MV-4-11 (cell line): Measurements from ENCODE around the gene ERICH3.

Experiments used
- DNase-seq: peaks from one replicate; lab custom pipeline; 2025; lab: John Stamatoyannopoulos, UW

The ERICH3 gene

GRCh38 chr1:74673351-74674111 lies at the start of gene ERICH3:
Gene ERICH3, minus strand, starts transcription at chr1:74673792. Its CDS starts 273 bp downstream, at chr1:74673519.
- no peak for DNase-seq

DNA sequence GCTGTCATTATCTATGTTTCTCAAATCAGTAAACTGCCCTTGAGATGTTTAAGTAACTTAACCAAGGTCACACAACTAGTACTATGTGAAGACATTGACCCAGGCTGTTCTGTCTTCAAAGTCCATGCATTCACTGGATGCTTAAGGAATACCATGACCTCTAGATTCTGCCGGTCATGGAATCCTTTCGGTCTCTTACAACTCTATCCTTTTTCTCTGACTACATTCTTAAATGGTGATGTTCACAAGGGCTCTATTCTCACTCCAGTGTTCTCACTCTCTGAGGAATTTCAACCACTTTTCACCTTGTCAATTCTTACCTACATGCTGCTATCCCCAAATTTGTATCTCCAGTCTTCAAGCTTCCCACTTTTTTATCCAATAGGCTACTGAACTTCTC lies 44.0 kb upstream of the ERICH3 start:
- no peak for DNase-seq

GRCh38 chr1:74716822-74717221 lies 43.2 kb upstream of the ERICH3 start:
- no peak for DNase-seq

- DNase-seq = no peak
These were observed 42.2 kb upstream of the ERICH3 start for GRCh38 chr1:74715806-74716205.

DNA sequence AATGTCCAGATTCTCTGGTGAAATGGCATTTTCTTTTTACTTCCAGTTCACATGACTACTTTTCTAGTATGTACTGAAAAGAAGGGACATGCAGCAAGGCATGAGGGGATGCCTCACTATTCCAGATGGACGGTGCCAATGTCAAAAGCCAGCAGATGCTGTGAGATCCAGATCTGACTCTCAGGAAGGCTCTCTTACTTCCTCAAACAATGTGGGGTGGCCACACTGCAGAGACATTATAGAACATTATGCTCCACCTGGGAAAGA lies 41.6 kb upstream of the ERICH3 start:
- no peak for DNase-seq

GRCh38 chr1:74714429-74715235 lies 41.0 kb upstream of the ERICH3 start:
- DNase-seq = no peak

DNA sequence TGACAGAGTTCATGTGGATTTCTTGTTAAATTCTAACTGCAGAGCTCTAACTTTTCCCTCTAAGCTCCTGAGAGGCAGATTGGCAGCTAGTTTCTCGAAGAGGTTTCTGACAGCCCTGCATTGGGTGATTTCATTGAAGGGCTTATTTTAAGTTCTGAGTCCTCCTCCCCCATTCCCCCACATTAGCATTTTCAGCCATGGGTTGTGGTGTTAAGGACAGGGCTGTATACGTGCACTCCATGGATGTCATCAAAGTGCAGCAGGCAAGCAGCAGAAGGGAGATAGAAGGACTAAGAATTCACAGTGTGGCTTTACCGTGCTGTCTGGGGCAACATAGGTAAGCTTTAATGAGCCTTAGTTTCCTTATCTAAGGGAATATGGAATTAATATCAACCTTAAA lies 40.3 kb upstream of the ERICH3 start:
- DNase-seq = no peak

DNA sequence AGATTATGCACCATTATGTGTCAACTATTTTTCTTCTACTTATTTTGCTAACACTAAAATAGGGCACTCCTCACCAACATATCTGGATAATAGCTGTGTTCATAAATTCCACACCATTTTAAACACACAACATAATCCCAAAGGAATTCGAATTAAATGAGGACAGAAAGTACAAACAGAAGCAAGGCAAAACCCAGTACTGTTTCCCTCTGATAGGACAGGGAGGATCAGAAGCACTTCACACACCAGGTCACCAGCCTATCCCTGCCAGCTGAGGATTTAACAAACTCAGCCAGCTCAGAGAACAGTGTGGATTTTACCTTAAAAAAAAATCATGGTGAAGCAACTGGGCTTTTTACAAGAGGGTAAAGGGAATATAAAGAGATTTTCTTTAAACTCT lies 39.3 kb upstream of the ERICH3 start:
- no peak for DNase-seq

DNA sequence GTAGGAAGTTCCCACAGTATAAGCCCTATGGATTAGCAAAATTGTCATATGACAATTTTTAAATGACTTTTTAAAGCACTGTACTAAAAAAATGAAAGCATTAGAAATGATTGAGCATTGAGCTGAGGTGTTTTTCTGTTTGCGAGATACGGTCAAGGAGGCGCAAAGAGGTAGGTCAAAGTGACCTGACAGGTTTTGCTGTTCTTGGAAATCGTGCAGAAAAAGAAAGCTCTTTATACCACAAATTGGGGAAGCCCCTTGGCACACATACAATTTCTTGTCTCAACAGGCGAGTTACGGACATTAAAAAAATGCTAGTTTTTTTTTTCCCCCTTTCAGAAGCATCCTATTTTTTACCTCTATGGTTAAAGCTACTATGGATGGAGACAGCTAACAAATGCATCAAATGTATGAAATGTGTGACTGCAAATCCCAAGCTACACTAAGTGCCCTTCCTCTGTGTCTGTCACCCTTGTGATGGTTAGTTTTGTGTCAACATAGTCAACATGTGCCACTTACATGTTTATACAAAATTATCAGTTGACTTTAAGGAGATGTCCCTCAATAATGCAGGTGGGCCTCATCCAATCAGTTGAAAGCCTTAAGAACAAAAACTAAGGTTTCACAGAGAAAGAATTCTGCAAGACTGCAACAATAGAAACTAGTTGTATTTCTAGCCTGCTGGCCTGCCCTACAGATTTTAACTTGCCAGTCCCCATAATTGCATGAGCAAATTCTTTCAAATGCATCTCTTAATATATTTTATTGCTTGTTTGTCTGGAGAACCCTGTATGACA lies 30.0 kb upstream of the ERICH3 start:
- DNase-seq = no peak

DNA sequence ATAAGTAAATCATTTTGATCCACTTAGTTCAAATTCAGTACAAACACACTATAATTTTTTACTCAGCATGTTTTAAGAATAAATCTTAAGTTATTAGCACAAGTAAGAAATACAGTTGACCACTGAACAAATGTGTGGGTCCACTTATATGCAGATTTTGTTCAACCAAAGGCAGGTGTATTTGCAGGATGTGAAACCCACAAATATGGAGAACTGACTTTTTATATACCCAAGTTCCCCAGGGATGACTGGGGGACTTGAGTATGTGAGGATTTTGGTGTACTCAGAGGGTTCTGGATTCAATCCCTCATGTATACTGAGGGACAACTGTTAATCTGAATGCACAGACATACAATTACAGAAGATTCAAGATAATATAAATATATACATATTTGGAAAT lies 25.7 kb upstream of the ERICH3 start:
- DNase-seq = no peak

DNA sequence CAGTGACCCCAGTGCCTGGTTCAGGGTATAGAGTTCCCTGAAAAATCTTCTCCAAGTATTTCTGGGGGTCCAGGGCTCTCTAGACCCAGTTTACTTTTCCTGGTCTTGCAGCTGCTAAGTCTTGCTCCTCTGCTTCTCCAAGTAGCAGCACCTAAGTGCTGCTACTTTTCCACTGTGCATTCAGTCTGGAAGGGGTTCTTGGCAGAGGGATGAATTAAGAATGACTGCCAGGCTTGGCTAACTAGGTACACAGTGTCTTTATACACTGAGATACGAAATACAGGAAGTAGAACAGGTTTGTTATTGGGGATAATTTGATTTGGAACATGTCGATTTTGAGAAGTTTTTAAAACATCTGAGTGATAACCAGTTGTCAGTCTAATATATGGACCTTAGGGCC lies 24.2 kb upstream of the ERICH3 start:
- no peak for DNase-seq

DNA sequence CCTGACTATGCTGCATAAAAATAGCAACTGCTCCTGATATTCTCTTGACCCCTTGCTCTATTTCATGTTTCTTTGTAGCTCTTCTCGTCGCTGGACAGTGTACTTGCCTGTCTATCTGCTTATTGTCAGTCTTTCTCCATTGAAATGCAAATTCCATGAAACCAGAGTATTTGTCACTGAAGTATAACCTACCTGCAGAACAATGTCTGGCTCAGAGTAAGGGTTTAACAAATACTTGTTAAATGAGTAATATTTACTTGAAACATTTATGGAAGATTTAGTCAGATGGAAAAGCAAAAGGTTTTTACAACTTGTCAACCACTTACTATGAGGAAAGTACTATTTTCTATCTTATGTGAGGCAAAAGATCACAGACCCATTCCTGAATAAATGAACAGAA lies 19.9 kb upstream of the ERICH3 start:
- DNase-seq = no peak

- no peak for DNase-seq
These were observed 17.3 kb upstream of the ERICH3 start for GRCh38 chr1:74690909-74691308.

DNA sequence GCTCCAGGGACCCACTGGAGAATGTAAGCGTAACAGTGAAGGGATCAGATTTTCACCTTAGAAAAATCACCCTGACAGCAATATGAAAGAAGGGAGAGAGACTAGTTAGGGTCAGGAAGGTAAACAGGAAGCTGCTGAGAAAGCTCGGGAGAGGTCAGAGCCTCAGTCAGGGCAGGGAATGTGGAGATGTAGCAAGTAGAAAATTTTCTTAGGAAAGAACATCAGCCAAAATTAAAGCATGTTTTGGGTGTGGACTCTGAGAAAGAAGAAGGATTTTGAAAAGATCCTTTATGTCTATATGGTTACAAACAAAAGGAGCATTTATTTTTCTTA lies 16.7 kb upstream of the ERICH3 start:
- no peak for DNase-seq

DNA sequence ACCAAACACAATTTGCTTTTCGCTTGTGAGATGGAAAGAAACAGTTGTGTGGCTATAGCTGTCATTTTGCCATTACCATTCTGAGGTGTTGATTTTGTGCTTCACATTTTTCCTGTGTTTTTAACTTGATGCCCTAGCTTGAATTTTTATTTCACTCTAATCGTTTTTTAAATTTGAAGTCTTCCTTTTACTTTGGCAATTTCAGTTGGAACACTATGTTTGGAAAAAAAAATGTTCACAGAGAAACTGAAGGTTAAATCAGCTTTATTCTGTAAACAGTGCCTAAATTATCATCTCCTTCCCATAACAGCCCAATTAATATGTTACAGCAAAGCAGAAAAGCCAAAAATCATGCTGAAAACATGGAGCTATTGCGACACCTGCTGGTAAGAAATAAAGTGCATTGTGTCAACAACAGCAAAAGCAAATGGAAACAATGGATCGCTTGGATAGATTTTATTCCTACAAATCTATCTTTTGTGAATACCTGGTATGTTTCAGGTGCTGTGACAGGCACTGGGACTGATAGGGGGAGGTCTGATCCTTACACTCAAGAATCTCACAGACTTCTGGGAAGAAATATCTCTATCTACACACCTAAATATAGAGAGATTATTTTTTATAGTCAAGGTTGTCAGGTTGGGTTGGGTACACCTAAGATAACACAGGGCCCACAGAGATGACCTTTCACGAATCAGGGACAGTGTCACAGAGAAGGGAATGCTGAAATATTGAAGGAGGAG lies 16.2 kb upstream of the ERICH3 start:
- DNase-seq = peak; percentile 18

DNA sequence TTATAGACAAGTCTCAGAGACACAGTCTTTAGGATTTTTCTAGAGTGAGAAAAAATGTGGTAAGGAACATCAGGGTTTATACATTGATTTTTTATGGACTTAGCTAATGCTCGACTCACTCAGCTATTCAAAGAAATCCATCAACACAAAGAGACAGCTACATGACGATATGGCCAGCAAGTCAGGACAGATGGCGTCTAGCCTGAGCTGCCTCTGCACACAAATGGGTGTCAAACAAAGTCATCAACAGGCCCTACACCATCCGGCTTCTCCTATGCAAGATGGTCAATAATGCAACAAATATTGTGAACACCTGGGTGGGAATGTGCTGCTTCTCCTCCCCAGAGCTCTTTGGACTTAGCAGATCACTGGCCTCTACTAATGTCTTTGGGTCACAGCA lies 13.3 kb upstream of the ERICH3 start:
- DNase-seq = no peak

- DNase-seq = no peak
These were observed 10.7 kb upstream of the ERICH3 start for GRCh38 chr1:74684301-74684700.

GRCh38 chr1:74683656-74684055 lies 10.1 kb upstream of the ERICH3 start:
- DNase-seq = peak; percentile 50

DNA sequence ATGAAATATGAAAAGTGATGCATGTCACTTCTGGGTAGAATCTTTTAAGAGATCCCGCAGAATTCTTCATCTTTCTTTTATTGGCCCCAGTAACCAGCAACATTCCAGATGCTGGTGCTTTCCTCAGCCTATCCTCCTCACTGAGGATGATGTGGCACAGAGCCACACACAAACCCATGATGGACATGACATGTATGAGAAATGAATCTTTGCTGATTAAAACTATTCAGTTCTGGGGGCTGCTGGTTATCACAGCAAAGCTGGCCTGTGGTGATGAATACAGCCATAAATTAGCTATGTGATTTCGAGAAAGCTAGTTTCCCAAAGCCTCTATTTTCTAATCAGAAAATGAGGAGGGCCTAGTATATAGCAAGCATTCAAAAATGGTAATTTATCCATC lies 8.3 kb upstream of the ERICH3 start:
- DNase-seq = no peak

GRCh38 chr1:74681449-74681848 lies 7.9 kb upstream of the ERICH3 start:
- peak; percentile 29 for DNase-seq

- DNase-seq = no peak
These were observed 7.4 kb upstream of the ERICH3 start for GRCh38 chr1:74681001-74681400.

DNA sequence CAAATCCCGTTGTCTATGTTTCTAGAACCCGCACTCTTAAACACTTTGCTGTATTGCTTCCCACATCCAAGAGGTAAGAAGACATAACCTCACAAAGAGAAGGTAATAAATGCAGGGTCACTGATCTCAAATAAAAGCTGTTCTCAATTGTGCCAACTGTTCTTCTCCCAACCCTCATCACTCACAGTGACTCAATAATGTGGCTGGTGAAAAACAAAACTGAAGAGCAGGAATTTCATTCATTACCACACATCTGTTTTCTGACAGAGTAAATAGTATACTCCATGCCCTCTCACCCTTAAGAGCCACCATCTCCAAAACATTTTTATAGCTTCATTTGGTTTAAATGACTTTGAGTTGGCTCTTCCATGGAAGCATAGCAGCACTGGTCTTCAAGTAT lies 6.2 kb upstream of the ERICH3 start:
- DNase-seq = no peak
